Measurements from ENCODE around the gene BRME1. TPM values are rescaled to one million over a fixed set of nuclear protein-coding genes. Genes with fewer than 3 reads are reported as not detected.

BRME1 gene
- total RNA-seq, 2 donors from 2014 or later = 3.7 to 4.0 TPM

DNA sequence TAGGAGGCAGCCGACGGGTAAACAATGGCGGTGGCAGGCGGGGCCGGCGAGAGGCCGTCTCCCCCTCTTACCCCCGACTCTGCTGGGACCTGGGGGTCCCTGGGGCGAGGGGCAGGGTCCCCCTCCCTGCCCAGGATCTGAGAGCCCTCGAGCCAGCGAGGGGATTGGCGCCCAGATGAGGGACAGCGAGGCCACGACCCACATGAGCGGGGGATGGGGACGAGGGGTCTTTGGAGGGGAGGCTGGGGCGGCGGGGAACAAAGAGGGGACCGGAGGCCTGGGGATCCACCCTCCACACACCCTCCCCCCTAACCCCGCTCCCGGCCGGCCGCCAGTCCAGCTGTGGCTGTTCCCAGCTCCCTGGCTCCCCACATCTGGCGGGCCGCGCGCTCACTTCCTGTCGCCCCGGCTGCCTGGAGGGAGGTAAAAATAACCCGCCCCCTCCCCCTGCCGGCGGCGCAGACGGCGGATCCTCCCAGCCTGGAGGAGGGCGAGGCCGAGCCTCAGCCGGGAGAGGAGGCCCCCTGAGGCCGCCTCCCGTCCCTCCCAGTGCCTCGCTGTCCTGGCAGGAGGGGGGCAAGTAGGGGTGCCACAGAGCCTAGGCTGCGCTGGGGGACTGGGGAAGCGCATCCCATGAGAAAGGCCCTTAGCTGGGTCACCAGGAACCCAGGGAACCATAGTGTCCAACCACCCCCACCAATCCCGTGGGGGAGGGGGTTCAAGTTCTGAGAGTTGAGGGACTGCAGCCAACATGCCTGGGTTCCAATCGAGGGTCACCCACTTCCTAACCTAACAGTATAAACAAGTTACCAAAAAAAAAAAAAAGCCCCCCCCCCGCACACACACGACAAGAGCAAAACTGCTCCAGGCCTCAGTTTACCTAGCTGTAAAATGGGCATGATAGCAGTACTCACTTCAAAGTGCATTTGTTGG is 58.2 kb downstream of the BRME1 start:
- Mint-ChIP-seq H3K36me3 (no peaks in the 10 kb centered on the region), H3K4me1 (ENCODE audit: low read depth in 2 of 2) (peaks cover 34 to 36% of the 10 kb centered on the region in 2 donors), H3K4me3 (peak overlapping the region; percentile 80), H3K9me3 (no peaks in the 10 kb centered on the region), H3K27me3 (no peaks in the 10 kb centered on the region), H3K27ac (peak overlapping the region; percentile 92 to 100)
- peak; percentile 47 to 49 for ATAC-seq
- peak; percentile 88 for DNase-seq (ENCODE audit: low spot score)

DNA sequence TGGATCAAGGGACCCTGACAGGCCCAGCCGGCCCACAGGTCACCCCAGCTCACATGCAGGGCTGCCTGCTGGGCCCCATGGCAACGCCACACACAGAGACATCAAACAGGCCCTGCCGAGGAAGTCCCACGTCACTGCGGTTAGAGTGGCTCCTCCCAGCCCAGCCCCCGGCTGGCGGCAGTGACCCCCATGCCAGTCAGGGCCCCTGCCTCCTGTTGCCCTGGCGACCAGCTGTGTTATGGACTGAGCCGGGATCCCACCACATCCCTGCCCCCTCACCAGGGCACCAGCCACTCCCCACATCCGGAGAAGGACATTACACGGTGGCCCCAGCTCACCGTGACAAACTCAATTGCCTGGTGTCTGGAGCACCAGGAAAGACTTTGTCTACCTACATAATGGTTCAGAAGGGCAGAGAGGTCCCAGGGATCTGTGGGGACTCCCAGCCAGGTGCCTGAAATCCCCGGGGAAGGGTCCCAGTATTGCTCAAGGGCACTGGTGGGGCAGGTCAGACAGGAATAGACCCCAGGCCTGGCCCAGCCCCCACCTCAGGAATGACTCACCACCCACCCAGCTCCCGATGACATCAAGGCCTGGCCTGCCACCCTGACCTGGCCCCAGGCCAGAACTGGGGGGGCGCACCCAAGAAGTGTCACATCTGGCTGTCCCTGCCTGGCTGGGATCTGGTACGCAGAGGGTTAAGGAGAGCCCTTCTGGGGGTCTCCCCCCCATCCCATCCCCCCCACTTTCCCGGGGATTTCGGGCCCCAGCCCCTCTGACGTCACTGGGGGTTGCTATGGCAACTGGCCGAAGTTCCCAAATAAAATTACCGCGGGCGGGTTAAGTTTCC is 59.1 kb downstream of the BRME1 start:
- Mint-ChIP-seq H3K4me3 (peak overlapping the region; percentile 80), H3K4me1 (ENCODE audit: low read depth in 2 of 2) (peaks cover 34 to 36% of the 10 kb centered on the region in 2 donors), H3K36me3 (no peaks in the 10 kb centered on the region), H3K9me3 (no peaks in the 10 kb centered on the region), H3K27me3 (no peaks in the 10 kb centered on the region), H3K27ac (peak overlapping the region; percentile 92 to 100)
- ATAC-seq (peak; percentile 82 to 84), DNase-seq (ENCODE audit: low spot score) (peak; percentile 97)

DNA sequence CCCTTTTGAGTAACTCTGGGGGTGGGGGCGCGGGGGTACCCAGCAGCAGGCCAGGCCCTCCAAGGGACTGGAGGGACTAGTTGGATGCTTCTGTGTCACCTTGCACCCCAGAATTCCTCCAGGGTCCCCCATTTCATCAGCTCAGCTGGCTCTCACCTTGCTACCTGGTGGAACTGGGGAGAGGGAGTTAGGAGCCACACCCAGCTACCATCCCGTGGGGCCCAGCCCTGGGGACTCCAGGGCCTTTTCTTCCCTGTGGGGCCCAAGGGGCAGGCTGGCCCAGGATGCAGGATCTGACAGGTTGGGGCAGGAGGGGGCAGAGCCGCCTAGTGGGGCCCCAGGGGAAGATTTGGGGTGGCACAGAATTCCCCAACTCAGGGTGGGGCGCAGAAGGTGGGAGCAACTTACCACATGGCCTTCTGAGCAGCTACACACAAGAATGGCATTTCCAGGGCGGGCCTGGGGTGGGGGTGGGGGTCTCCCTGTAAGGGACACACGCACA is 61.7 kb downstream of the BRME1 start:
- Mint-ChIP-seq H3K36me3 (no peaks in the 10 kb centered on the region), H3K27me3 (no peaks in the 10 kb centered on the region), H3K4me1 (ENCODE audit: low read depth in 2 of 2) (peaks cover 36 to 39% of the 10 kb centered on the region in 2 donors), H3K4me3 (peak overlapping the region; percentile 14), H3K27ac (peak overlapping the region; percentile 92 to 100), H3K9me3 (no peaks in the 10 kb centered on the region)
- ATAC-seq = no peak
- DNase-seq (ENCODE audit: low spot score) = no peak

DNA sequence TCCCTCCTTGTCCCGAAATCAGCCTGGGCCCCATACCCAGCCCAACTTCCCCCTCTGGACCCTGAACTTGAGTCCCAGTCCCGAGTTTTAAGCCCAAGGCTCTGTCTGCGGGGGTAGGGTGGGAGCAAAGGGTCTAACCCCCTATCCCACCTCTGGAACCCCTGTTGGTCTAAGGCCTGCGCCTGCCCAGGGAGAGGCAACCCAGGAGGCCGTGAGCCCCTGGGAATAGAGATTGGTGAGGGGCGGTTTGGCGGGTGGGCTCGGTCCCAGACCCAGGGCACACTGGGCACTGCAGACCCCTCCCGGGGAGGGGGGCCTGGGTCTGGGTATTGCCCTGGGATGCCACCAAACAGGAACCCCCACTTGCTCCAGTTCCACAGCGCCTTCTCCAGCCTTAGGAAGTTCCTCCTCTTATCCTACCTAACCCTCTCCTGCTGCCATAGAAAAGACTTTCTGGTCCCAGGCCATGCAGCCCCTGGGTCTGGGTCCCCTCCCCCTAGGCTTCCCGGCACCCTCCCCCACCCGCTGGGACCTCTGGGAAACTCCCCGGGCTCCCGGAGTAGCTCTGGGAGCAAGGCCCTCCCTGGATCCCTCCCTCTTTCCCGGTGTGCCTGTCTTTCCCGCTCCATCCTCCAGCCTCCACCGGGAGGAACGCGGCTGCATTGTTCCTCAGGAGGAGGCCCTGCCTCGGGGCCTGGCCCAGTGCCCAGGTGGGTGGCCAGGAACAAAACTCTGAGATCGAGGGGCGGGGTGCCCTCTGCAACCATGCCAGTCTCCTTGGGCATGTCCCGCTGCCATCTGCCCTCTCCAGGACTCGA is 62.6 kb downstream of the BRME1 start:
- Mint-ChIP-seq H3K27me3 (no peaks in the 10 kb centered on the region), H3K4me1 (ENCODE audit: low read depth in 2 of 2) (peaks cover 32 to 37% of the 10 kb centered on the region in 2 donors), H3K27ac (peak overlapping the region; percentile 88 to 100), H3K4me3 (peak overlapping the region; percentile 81), H3K36me3 (no peaks in the 10 kb centered on the region), H3K9me3 (no peaks in the 10 kb centered on the region)
- DNase-seq (ENCODE audit: low spot score) (no peak), ATAC-seq (no peak)

DNA sequence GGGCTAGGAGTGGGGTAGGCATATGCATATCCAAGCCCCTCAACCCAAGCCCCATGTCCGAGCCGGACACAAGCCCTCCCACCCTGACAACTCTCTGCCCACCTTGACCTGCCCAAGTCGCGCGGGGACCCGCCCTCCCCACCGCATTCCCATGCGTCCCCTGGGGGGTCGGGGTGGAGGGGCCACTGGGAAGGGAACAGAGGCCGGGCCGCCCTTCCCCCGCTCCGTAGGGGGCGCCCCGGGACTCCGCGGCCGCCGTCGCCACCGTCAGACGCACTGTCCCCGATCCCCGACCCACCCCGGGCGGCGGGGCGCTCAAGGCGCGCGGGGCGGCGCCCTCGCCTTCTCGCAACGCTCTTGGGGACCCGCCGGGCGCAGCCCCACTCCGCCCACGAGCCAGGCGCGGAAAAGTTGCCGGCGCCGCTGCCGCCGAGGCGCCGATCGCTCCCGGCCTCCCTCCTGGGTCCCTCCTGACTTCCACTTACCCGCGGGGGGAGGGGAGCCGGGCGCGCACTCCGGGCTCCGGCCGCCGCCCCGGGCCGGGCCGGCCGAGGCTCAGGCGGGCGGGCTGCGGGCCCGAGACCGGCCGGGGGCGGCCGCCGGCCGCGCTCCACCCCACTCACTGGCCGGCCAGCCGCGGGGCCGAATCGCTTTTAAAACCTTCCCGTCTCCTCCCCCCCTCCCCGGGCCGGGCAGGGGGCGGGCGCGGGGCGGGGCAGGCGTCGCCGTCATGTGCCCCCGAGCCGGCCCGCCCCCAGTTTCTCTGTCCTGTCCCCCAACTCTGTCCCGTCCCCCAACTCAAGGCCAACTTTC is 63.4 kb downstream of the BRME1 start:
- DNase-seq (ENCODE audit: low spot score) = peak; percentile 87
- Mint-ChIP-seq H3K27ac (peak overlapping the region; percentile 98 to 100), H3K27me3 (no peaks in the 10 kb centered on the region), H3K36me3 (no peaks in the 10 kb centered on the region), H3K9me3 (no peaks in the 10 kb centered on the region), H3K4me1 (ENCODE audit: low read depth in 2 of 2) (peaks cover 32 to 37% of the 10 kb centered on the region in 2 donors), H3K4me3 (peak overlapping the region; percentile 87)
- peak; percentile 14 to 51 for ATAC-seq

DNA sequence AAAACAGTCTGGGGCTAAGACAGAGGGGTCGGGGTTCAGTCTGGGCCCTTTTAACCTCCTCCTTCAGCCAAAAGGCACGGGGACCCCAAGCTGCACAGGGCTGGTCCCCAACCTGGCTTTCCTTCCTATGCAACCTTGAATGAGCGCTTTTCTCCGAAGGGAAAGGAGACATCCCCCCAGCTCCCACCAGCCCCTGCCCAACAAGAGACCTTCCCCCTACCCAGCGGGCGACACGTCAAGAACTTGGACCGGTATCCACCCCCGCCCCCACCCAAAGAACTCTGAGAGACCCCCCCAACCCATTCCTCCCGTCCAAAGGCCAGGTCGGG is 64.0 kb downstream of the BRME1 start:
- peak overlapping the region; percentile 87 for H3K4me3 Mint-ChIP-seq
- H3K27me3 Mint-ChIP-seq = no peaks in the 10 kb centered on the region
- no peaks in the 10 kb centered on the region for H3K9me3 Mint-ChIP-seq
- DNase-seq (ENCODE audit: low spot score) (no peak), ATAC-seq (no peak)
- peaks cover 36 to 41% of the 10 kb centered on the region in 2 donors for H3K4me1 Mint-ChIP-seq (ENCODE audit: low read depth in 2 of 2)
- H3K27ac Mint-ChIP-seq = peak overlapping the region; percentile 98 to 100
- H3K36me3 Mint-ChIP-seq = no peaks in the 10 kb centered on the region

DNA sequence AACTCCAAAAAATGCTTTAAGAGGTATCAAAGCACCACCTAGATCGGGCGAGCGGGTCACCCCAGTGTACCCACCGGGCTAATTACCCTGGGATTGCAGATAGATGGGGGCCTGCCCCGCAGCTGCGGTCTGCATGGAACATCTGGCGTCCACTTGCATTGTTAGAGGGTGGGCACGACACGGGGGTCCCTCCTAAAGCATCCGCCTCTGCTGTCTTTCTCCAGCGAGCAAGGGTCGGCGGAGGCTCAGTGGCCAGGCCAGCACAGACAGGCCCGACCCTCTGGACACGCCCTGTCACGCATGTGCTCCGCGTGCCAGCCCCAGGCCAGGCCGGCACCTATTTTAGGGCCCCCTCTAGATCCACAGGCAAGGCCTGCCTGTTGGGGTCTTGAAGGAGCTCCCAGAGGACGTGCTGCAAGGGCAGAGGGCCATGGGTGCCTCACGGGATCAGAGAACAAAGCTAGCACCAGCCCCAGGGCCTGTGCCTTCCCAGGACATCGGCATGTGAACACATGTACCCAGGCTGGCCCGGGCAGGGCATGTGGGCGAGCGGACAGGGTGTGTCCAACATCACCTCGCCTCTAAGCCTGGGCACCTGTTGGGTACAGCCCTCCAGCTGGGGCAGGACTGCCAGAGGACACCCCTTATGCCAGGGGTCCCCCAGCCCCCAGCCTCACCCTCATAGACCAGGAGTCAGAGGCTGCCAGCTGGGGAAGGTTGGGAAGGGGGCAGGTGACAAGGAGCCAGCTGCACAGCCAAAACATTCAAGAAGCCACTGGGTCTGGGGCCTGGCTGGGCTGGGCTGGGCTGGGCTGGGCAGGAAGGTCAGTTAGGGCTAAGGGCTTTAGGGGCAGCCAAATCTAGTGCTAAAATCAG is 64.6 kb downstream of the BRME1 start:
- H3K27me3 Mint-ChIP-seq = no peaks in the 10 kb centered on the region
- peak overlapping the region; percentile 87 for H3K4me3 Mint-ChIP-seq
- no peaks in the 10 kb centered on the region for H3K36me3 Mint-ChIP-seq
- DNase-seq (ENCODE audit: low spot score) = peak; percentile 61
- H3K27ac Mint-ChIP-seq = peak overlapping the region; percentile 98 to 100
- no peaks in the 10 kb centered on the region for H3K9me3 Mint-ChIP-seq
- ATAC-seq = no peak
- H3K4me1 Mint-ChIP-seq (ENCODE audit: low read depth in 2 of 2) = peaks cover 36 to 39% of the 10 kb centered on the region in 2 donors

DNA sequence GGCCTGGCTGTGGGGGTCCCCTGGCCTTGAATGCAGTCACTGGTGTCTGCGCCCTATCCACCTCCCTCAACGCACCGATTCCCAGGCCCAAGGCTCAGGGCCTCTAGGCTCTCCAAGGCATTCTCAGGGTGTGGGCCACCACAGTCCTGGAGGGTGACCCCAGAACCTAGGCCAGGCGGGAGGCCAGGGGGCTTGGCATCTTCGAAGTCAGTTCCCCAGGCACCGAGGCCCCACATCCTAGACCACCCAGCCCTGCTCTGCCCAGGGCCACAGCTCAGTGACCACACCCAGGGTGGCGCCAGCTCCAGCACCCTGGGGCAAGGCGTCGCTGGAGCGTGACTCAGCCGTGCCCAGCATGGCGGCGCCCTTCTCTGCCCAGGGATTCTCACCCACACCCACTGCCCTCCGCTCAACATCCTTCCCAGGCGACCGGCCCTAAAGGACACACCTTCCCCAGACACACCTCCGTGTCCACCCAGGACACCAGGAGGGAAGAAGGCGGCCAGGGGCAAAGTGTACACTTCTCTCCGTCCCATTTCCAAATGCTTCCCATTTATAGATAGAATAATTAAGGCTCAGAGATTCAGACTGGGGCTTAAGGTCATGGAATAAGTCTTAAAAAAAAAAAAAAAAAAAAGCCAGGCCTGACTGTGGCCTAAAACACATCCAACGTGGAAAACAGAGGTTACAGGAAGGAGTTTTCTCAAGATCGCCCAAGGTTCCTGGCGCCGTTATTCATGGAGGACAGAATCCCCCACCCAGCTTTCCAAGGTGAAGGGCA is 65.4 kb downstream of the BRME1 start:
- H3K4me3 Mint-ChIP-seq = peak overlapping the region; percentile 87
- H3K4me1 Mint-ChIP-seq (ENCODE audit: low read depth in 2 of 2) = peaks cover 34 to 37% of the 10 kb centered on the region in 2 donors
- no peaks in the 10 kb centered on the region for H3K36me3 Mint-ChIP-seq
- H3K9me3 Mint-ChIP-seq = no peaks in the 10 kb centered on the region
- H3K27ac Mint-ChIP-seq = peak overlapping the region; percentile 98 to 100
- DNase-seq (ENCODE audit: low spot score) = peak; percentile 81
- H3K27me3 Mint-ChIP-seq = no peaks in the 10 kb centered on the region
- peak; percentile 4 to 21 for ATAC-seq

DNA sequence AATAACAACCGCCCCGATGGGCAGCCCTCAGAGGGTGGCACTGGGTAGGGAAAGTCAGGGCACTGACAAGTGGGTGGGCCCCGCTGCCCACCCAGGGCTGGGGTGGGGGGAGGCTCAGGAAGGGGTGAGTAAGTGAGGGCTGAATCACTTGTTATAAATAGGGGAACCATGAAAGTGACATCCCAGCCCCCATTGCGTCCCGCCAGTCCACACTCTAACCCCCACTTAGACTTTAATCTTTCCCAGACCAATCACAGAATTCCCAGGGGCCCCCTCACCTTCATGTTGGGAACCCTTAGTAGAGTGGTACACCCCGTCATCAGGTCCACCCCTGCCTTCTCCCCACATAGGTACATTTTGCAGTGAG is 66.0 kb downstream of the BRME1 start:
- DNase-seq (ENCODE audit: low spot score) = no peak
- H3K36me3 Mint-ChIP-seq = no peaks in the 10 kb centered on the region
- peak in 1 of 2 donors; percentile 22 for ATAC-seq
- H3K4me3 Mint-ChIP-seq = peak overlapping the region; percentile 87
- H3K27ac Mint-ChIP-seq = peak overlapping the region; percentile 98 to 100
- H3K9me3 Mint-ChIP-seq = no peaks in the 10 kb centered on the region
- peaks cover 29 to 33% of the 10 kb centered on the region in 2 donors for H3K4me1 Mint-ChIP-seq (ENCODE audit: low read depth in 2 of 2)
- no peaks in the 10 kb centered on the region for H3K27me3 Mint-ChIP-seq

DNA sequence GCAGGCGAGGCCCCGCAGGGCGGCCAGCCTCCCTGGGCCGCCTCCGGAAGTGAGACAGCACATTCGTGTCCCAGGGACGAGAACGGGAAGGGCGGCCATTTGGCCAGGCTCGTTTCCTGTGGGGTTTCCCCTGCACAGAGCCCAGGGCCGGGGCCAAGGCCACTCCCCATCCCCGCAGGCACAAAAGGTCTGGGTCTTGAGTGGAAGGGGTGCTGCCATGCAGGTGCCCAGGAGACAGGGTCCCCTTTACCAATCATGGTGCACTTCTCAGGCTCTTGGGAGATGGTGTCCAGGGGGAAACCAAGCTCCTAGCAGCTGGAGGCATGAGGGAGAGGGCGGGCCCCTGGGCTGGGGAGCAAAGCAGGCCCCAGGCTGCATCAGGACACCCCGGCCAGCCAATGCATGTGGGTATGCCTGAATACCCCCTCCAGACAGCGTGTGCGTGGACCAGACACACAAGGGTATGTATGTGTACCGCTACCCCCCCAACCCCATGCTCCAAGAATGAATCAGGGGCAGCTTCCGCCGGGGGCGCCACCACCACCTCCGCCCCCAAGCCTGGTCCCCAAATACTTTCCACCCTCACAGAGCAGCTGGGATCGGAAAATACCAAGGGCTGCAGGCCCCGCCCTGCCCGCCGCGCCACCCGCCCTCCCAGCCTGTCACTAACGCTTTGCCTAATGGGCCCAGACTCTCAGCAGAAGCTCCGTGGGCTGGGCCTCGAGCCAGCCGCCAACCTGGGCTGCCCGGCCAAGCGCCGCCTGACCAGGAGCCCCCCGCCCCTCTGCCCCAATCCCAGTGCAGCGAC is 66.6 kb downstream of the BRME1 start:
- Mint-ChIP-seq H3K36me3 (no peaks in the 10 kb centered on the region), H3K4me3 (peak overlapping the region; percentile 87), H3K27ac (peak overlapping the region; percentile 98 to 100), H3K4me1 (ENCODE audit: low read depth in 2 of 2) (peaks cover 30 to 31% of the 10 kb centered on the region in 2 donors), H3K27me3 (no peaks in the 10 kb centered on the region), H3K9me3 (no peaks in the 10 kb centered on the region)
- ATAC-seq = peak; percentile 63 to 74
- DNase-seq (ENCODE audit: low spot score) = peak; percentile 93

All from natural killer cell treated with Interleukin-12 subunit alpha and Interleukin-12 subunit beta and Interleukin-15 and Interleukin-18, amount 100 ng/mL, for 72 hours (primary cell).